GOT3 (cell line): ENCODE data around the gene SREBF2.
"Not testable (repeated sequence)": the region's sequence is repeated elsewhere in the genome, so short reads cannot be mapped to it uniquely, and the experiment has no call there.

Experiments used
- DNase-seq: peaks from one replicate; lab custom pipeline; 2025; ENCODE audit warnings: mixed read lengths; lab: John Stamatoyannopoulos, UW

SREBF2 gene

GRCh38 chr22:41947424-41948080, 114.6 kb downstream of the SREBF2 start:
- no peak for DNase-seq

GRCh38 chr22:41948142-41948541, 115.2 kb downstream of the SREBF2 start:
- no peak for DNase-seq

GRCh38 chr22:41948928-41949296, 116.0 kb downstream of the SREBF2 start:
- DNase-seq, result not testable (repeated sequence)

DNA sequence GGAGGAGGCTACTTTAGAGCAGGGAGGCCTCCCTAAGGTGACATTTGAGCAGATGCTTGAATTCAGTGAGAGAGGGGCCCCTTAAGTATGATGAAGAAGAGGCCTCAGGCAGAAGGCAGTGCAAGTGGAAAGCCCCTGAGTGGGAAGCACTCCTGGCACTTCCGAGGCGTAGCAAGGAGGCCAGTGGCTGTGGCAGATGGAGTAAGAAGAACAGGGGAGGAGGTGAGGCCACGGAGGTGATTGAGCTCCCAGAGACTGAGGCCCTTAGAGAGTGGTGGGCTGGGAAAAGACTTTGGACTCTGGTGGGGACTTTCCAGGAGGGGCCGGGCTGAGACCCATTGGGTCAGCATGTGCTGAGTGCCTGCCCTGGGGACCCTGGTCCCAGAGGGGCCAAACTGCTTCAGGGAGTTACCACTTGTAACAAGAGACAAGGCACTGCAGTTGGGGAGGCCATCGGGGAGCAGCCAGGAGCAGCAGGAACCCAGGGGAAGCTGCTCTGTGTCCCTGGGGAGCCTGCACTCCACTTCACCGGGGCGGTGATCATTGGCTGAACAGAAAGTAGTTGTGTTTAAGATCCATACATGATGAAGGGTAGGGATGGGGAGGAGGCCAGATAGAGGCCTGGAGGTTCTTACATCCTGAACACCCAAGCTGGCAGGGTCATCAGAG, 116.5 kb downstream of the SREBF2 start:
- no peak for DNase-seq

GRCh38 chr22:41951898-41952474, 119.1 kb downstream of the SREBF2 start, which contains the start of gene SMIM45:
SMIM45 (plus strand) TSS chr22:41952150.
- DNase-seq, result no peak

- DNase-seq, result no peak
Observed at GRCh38 chr22:41952713-41953112, 119.8 kb downstream of the SREBF2 start.
